GM12874 (cell line): ENCODE results near the gene ZNF254.

Experiments used
- CTCF ChIP-seq: IDR thresholded peaks from 2 replicates; pipeline ENCODE4 v1.5.1; 2011; ENCODE audit warnings: low read depth, mild to moderate bottlenecking, control low read depth, low read length, moderate library complexity; ENCODE audit not compliant: insufficient read depth

ZNF254 gene

GRCh38 chr19:24053601-24054000 lies 33.4 kb upstream of the ZNF254 start:
- no peak for TF ChIP-seq CTCF

GRCh38 chr19:24054044-24054935 lies 32.7 kb upstream of the ZNF254 start:
- TF ChIP-seq CTCF: no peak

GRCh38 chr19:24055548-24055947 lies 31.4 kb upstream of the ZNF254 start:
- TF ChIP-seq CTCF: no peak

- no peak for TF ChIP-seq CTCF
These were observed 29.8 kb upstream of the ZNF254 start for GRCh38 chr19:24057144-24057543.

- TF ChIP-seq CTCF: no peak
These were observed 27.3 kb upstream of the ZNF254 start for GRCh38 chr19:24059563-24060295.

GRCh38 chr19:24060687-24061356 lies 26.2 kb upstream of the ZNF254 start:
- no peak for TF ChIP-seq CTCF

- TF ChIP-seq CTCF: no peak
These were observed 24.8 kb upstream of the ZNF254 start for GRCh38 chr19:24062190-24062589.
